ENCODE measurements around the gene SCAI.
"Not testable (repeated sequence)": the region's sequence is repeated elsewhere in the genome, so short reads cannot be mapped to it uniquely, and the experiment has no call there.

SCAI gene

GRCh38 chr9:125038166-125038565, 105.2 kb downstream of the SCAI start:
- DNase-seq (ENCODE audit: low read depth in 4 of 4, low spot score in 1 of 4), result no peak

GRCh38 chr9:125028041-125028440, 115.3 kb downstream of the SCAI start:
- no peak for DNase-seq (ENCODE audit: low read depth in 4 of 4, low spot score in 1 of 4)

- no peak for DNase-seq (ENCODE audit: low read depth in 4 of 4, low spot score in 1 of 4)
These were observed 118.4 kb downstream of the SCAI start for GRCh38 chr9:125024917-125025316.

GRCh38 chr9:125021069-125021468, 122.3 kb downstream of the SCAI start:
- DNase-seq (ENCODE audit: low read depth in 4 of 4, low spot score in 1 of 4), result no peak

- DNase-seq (ENCODE audit: low read depth in 4 of 4, low spot score in 1 of 4), result not testable (repeated sequence)
These were observed 127.7 kb downstream of the SCAI start for GRCh38 chr9:125015655-125016054.

- DNase-seq (ENCODE audit: low read depth in 4 of 4, low spot score in 1 of 4), result not testable (repeated sequence)
These were observed 131.3 kb downstream of the SCAI start for GRCh38 chr9:125012013-125012412.

- no peak for DNase-seq (ENCODE audit: low read depth in 4 of 4, low spot score in 1 of 4)
These were observed 134.7 kb downstream of the SCAI start for GRCh38 chr9:125008599-125008998.

GRCh38 chr9:125003332-125003731, 140.0 kb downstream of the SCAI start:
- DNase-seq (ENCODE audit: low read depth in 4 of 4, low spot score in 1 of 4), result no peak

- no peak for DNase-seq (ENCODE audit: low read depth in 4 of 4, low spot score in 1 of 4)
These were observed 159.6 kb downstream of the SCAI start for GRCh38 chr9:124983698-124984097.

GRCh38 chr9:124980431-124980830, 162.9 kb downstream of the SCAI start:
- no peak for DNase-seq (ENCODE audit: low read depth in 4 of 4, low spot score in 1 of 4)

- no peak for DNase-seq (ENCODE audit: low read depth in 4 of 4, low spot score in 1 of 4)
These were observed 168.2 kb downstream of the SCAI start for GRCh38 chr9:124975131-124975530.

- DNase-seq (ENCODE audit: low read depth in 4 of 4, low spot score in 1 of 4), result no peak
These were observed 169.5 kb downstream of the SCAI start for GRCh38 chr9:124973807-124974206.

GRCh38 chr9:124972241-124972770, 171.0 kb downstream of the SCAI start:
- no peak for DNase-seq (ENCODE audit: low read depth in 4 of 4, low spot score in 1 of 4)

- DNase-seq (ENCODE audit: low read depth in 4 of 4, low spot score in 1 of 4), result no peak
These were observed 173.9 kb downstream of the SCAI start for GRCh38 chr9:124969401-124969800.

GRCh38 chr9:124968238-124968637, 175.1 kb downstream of the SCAI start:
- DNase-seq (ENCODE audit: low read depth in 4 of 4, low spot score in 1 of 4), result no peak

- DNase-seq (ENCODE audit: low read depth in 4 of 4, low spot score in 1 of 4), result not testable (repeated sequence)
These were observed 177.4 kb downstream of the SCAI start for GRCh38 chr9:124965775-124966568.

- no peak for DNase-seq (ENCODE audit: low read depth in 4 of 4, low spot score in 1 of 4)
These were observed 178.7 kb downstream of the SCAI start for GRCh38 chr9:124964604-124965003.

GRCh38 chr9:124964056-124964455, 179.3 kb downstream of the SCAI start:
- no peak for DNase-seq (ENCODE audit: low read depth in 4 of 4, low spot score in 1 of 4)

GRCh38 chr9:124960409-124960752, 182.9 kb downstream of the SCAI start:
- no peak for DNase-seq (ENCODE audit: low read depth in 4 of 4, low spot score in 1 of 4)

- DNase-seq (ENCODE audit: low read depth in 4 of 4, low spot score in 1 of 4), result not testable (repeated sequence)
These were observed 183.5 kb downstream of the SCAI start for GRCh38 chr9:124959671-124960408.

GRCh38 chr9:124954255-124954654, 189.1 kb downstream of the SCAI start:
- DNase-seq (ENCODE audit: low read depth in 4 of 4, low spot score in 1 of 4), result no peak

GRCh38 chr9:124950050-124950718, 193.1 kb downstream of the SCAI start:
- no peak for DNase-seq (ENCODE audit: low read depth in 4 of 4, low spot score in 1 of 4)
